ENCODE measurements around the gene FAM32A. TPM values are rescaled to one million over a fixed set of nuclear protein-coding genes. Genes with fewer than 3 reads are reported as not detected.

The FAM32A gene
- total RNA-seq, 4 donors from 2014 or later = 67.9 to 93.9 (median 87.9) TPM

DNA sequence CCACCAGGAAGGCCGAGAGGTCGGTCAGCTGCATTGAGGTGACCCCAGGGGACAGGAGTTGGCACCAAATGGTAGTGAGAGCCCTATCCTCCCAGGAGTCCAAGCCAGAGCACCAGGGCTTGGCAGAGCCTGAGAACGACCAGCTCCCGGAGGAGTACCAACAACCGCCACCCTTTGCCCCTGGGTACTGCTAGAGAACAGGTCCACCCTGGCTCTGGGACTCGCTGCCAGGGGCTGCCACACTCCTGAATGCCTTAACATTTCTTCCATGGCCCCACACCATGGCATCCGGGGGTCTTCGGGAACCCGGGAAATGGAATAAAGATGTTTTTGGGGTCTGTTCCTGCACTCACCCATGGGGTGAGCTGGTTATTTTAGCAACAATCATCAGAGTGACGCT, 27.6 kb upstream of the FAM32A start:
- intact Hi-C loops (cut with DNase I) = no loop called here
- Histone ChIP-seq H3K4me3 (replicated peaks in 1 of 3) (no peak overlapping the region), H3K4me1 (no peaks in the 10 kb centered on the region), H3K27me3 (no peaks in the 10 kb centered on the region), H3K9me3 (no peaks in the 10 kb centered on the region), H3K36me3 (no peaks in the 10 kb centered on the region), H3K27ac (no peak overlapping the region)
- no peak for DNase-seq
- 78 to 90% methylated on average over 6 to 7 of the region's 10 CpGs for WGBS, 2 donors
- TF ChIP-seq, protein P1, sequence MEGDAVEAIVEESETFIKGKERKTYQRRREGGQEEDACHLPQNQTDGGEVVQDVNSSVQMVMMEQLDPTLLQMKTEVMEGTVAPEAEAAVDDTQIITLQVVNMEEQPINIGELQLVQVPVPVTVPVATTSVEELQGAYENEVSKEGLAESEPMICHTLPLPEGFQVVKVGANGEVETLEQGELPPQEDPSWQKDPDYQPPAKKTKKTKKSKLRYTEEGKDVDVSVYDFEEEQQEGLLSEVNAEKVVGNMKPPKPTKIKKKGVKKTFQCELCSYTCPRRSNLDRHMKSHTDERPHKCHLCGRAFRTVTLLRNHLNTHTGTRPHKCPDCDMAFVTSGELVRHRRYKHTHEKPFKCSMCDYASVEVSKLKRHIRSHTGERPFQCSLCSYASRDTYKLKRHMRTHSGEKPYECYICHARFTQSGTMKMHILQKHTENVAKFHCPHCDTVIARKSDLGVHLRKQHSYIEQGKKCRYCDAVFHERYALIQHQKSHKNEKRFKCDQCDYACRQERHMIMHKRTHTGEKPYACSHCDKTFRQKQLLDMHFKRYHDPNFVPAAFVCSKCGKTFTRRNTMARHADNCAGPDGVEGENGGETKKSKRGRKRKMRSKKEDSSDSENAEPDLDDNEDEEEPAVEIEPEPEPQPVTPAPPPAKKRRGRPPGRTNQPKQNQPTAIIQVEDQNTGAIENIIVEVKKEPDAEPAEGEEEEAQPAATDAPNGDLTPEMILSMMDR (IDR thresholded peaks at IDR 0.05) = no peak
- TF ChIP-seq POLR2A (IDR thresholded peaks at IDR 0.05) = no peak

DNA sequence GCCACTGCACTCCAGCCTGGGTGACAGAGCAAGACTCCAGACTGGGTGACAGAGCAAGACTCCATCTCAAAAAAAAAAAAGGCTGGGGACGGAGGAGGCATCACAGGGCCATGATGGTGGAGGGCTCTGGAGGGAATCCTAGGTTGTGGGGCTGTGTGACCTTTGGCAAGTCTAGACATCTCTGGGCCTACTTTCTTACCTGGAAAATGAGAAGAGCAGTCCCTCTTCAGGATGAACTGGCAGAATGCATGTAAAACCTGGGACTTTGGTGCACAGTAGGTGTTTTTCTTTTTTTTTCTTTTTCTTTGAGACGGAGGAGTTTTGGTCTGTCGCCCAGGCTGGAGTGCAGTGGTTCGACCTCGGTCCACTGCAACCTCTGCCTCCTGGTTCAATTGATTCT, 25.6 kb upstream of the FAM32A start:
- no peak for DNase-seq
- WGBS, 2 donors = 80 to 88% methylated on average over 5 of the region's 5 CpGs
- H3K36me3 ChIP-seq = no peaks in the 10 kb centered on the region
- no peak for TF ChIP-seq POLR2A (IDR thresholded peaks at IDR 0.05)
- TF ChIP-seq, protein P1 (IDR thresholded peaks at IDR 0.05) = no peak
- H3K27me3 ChIP-seq = no peaks in the 10 kb centered on the region
- H3K27ac ChIP-seq = no peak overlapping the region
- H3K9me3 ChIP-seq = no peaks in the 10 kb centered on the region
- intact Hi-C loops (cut with DNase I) = no loop called here
- no peaks in the 10 kb centered on the region for H3K4me1 ChIP-seq
- no peak overlapping the region for H3K4me3 ChIP-seq (replicated peaks in 1 of 3)

DNA sequence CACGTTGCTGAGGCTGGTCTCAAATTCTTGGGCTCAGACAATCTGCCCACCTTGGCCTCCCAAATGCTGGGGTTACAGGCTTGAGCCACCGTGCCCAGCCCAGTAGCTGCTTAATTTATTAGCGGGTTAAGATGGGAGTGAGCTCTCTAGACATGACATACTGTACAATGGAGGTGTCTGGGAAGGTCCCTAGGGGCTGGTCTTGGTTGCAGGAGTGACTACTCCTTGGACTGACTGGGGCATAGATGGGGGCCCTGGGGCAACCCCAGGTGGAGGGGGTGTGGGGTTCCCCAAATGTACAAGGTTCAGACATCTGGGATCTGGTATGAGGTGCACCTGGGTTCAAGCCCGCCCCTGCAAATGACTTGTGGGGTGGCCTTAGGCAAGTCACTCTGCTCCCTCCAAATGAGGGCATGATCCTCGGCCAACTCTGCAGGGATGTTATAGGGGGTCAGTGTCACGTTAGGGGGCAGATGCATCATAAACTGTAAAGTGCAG, 24.7 kb upstream of the FAM32A start:
- Histone ChIP-seq H3K27me3 (no peaks in the 10 kb centered on the region), H3K9me3 (no peaks in the 10 kb centered on the region), H3K4me3 (replicated peaks in 1 of 3) (no peak overlapping the region), H3K36me3 (no peaks in the 10 kb centered on the region), H3K4me1 (no peaks in the 10 kb centered on the region), H3K27ac (no peak overlapping the region)
- TF ChIP-seq, protein P1 (IDR thresholded peaks at IDR 0.05) = no peak
- no peak for TF ChIP-seq POLR2A (IDR thresholded peaks at IDR 0.05)
- intact Hi-C loops (cut with DNase I) = no loop called here
- WGBS, 2 donors = 53 to 84% methylated on average over 4 to 6 of the region's 6 CpGs
- DNase-seq = no peak

DNA sequence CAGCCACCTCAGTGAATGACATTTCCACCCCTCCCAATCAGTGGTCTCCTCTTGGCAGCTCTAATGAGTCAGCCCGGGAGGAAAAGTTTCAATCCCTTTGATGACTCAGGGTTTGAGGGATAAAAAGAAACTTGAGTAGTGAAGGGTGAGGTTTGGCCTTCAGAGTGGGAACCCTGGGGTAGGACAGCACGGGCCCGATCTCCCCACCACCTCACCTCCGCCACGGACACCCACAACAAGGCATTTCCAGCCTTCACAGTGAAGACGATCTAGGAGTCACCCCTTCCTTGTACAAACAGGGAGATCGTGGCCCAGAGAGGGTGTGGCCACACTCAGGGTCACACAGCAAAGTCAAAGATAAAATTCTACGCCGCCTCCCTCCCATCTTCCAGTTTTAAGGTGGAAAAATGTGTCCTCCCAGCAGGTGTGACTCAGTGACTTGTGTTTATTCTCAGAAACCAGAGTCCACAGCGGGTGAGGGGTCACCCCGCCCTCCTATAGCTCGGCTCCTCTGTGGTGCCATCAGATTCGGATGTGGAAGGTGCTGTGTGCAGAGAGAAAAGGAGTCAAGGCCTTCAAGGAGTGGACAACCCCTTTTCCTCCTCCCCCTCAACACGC, 24.2 kb upstream of the FAM32A start:
- no peak for DNase-seq
- no peaks in the 10 kb centered on the region for H3K4me1 ChIP-seq
- no peak overlapping the region for H3K27ac ChIP-seq
- intact Hi-C loops (cut with DNase I) = no loop called here
- no peaks in the 10 kb centered on the region for H3K9me3 ChIP-seq
- WGBS, 2 donors = 76 to 82% methylated on average over 13 to 14 of the region's 14 CpGs
- TF ChIP-seq, protein P1 (IDR thresholded peaks at IDR 0.05) = no peak
- TF ChIP-seq POLR2A (IDR thresholded peaks at IDR 0.05) = no peak
- H3K4me3 ChIP-seq (replicated peaks in 1 of 3) = no peak overlapping the region
- no peaks in the 10 kb centered on the region for H3K27me3 ChIP-seq
- H3K36me3 ChIP-seq = no peaks in the 10 kb centered on the region

DNA sequence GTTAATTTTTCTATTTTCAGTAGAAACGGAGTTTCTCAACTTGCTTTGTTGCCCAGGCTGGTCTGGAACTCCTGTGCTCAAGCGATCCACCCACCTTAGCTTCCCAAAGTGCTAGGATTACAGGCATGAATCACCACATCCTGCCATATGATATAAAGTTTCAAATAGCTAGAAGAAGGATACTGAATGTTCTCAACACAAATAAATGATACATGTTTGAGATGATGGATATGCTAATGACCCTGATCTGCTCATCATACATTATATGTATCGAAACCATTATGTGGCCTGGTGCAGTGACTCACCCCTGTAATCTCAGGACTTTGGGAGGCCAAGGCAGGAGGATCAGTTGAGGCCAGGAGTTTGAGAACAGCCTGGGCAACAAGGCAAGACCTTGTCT, 23.4 kb upstream of the FAM32A start:
- 82 to 83% methylated on average over 3 of the region's 3 CpGs for WGBS, 2 donors
- Histone ChIP-seq H3K27me3 (no peaks in the 10 kb centered on the region), H3K9me3 (no peaks in the 10 kb centered on the region), H3K4me3 (replicated peaks in 1 of 3) (no peak overlapping the region), H3K36me3 (no peaks in the 10 kb centered on the region), H3K4me1 (no peaks in the 10 kb centered on the region), H3K27ac (no peak overlapping the region)
- intact Hi-C loops (cut with DNase I) = no loop called here
- TF ChIP-seq POLR2A (IDR thresholded peaks at IDR 0.05) = no peak
- TF ChIP-seq, protein P1 (IDR thresholded peaks at IDR 0.05) = no peak
- no peak for DNase-seq
